Trophoblast cell (in vitro differentiated cells and primary cell): ENCODE measurements around the gene RNF145.

Source experiments
- DNase-seq, 2 donors: peaks; one replicate each; pipeline ENCODE4 v3.0.0-alpha.2; 2016
- H2AFZ ChIP-seq: 2 replicates; pipeline ENCODE4 v1.6.1; 2013; ENCODE audit warnings: low read length, moderate library complexity, mild to moderate bottlenecking; ENCODE audit not compliant: insufficient read depth, poor library complexity
- H2AK5ac ChIP-seq: 2 replicates; pipeline ENCODE4 v1.6.1; 2013; ENCODE audit warnings: mild to moderate bottlenecking, low read length
- H2BK120ac ChIP-seq: 2 replicates; pipeline ENCODE4 v1.6.1; 2013; ENCODE audit warnings: low read length, mild to moderate bottlenecking, moderate library complexity; ENCODE audit not compliant: insufficient read depth, poor library complexity
- H2BK12ac ChIP-seq: 2 replicates; pipeline ENCODE4 v1.6.1; 2013; ENCODE audit warnings: mild to moderate bottlenecking, low read length, moderate library complexity
- H2BK5ac ChIP-seq: 2 replicates; pipeline ENCODE4 v1.6.1; 2013; ENCODE audit warnings: low read length, low read depth, moderate library complexity, mild to moderate bottlenecking; ENCODE audit not compliant: poor library complexity
- H3K14ac ChIP-seq: 2 replicates; pipeline ENCODE4 v1.6.1; 2013; ENCODE audit warnings: mild to moderate bottlenecking, low read length
- H3K18ac ChIP-seq: 2 replicates; pipeline ENCODE4 v1.6.1; 2013; ENCODE audit warnings: mild to moderate bottlenecking, low read length
- H3K23ac ChIP-seq: 2 replicates; pipeline ENCODE4 v1.6.1; 2013; ENCODE audit warnings: low read length
- H3K27ac ChIP-seq: 2 replicates; pipeline ENCODE4 v1.5.1; 2013; ENCODE audit warnings: low read depth, mild to moderate bottlenecking, inconsistent platforms, low read length, moderate library complexity
- H3K27me3 ChIP-seq: 2 replicates; pipeline ENCODE4 v1.6.1; 2013; ENCODE audit warnings: inconsistent platforms, mild to moderate bottlenecking, low read length, moderate library complexity; ENCODE audit not compliant: insufficient read depth
- H3K36me3 ChIP-seq, 2 experiments: 1 replicate in 1 of 2; 2 replicates in 1 of 2; pipeline ENCODE4 v1.6.1; 2013; ENCODE audit warnings: low read length in 2 of 2, mild to moderate bottlenecking in 2 of 2, moderate library complexity in 1 of 2; ENCODE audit not compliant: insufficient read depth in 2 of 2, control insufficient read depth in 1 of 2
- H3K4ac ChIP-seq: 2 replicates; pipeline ENCODE4 v1.6.1; 2013; ENCODE audit warnings: low read depth, mild to moderate bottlenecking, low read length, moderate library complexity
- H3K4me1 ChIP-seq, 2 experiments: 1 replicate in 1 of 2; 2 replicates in 1 of 2; pipeline ENCODE4 v1.6.1; 2013; ENCODE audit warnings: low read length in 2 of 2, mild to moderate bottlenecking in 2 of 2, moderate library complexity in 1 of 2; ENCODE audit not compliant: insufficient read depth in 2 of 2, control insufficient read depth in 1 of 2
- H3K4me2 ChIP-seq: 2 replicates; pipeline ENCODE4 v1.6.1; 2013; ENCODE audit warnings: inconsistent platforms, mild to moderate bottlenecking, low read length, moderate library complexity
- H3K4me3 ChIP-seq: 2 replicates; pipeline ENCODE4 v1.5.1; 2013; ENCODE audit warnings: mild to moderate bottlenecking, low read depth, low read length, inconsistent platforms
- H3K79me1 ChIP-seq: one replicate; pipeline ENCODE4 v1.6.1; 2013; ENCODE audit warnings: low read length
- H3K79me2 ChIP-seq: 2 replicates; pipeline ENCODE4 v1.6.1; 2013; ENCODE audit warnings: low read length, mild to moderate bottlenecking; ENCODE audit not compliant: control insufficient read depth, insufficient read depth, poor library complexity
- H3K9ac ChIP-seq: 2 replicates; pipeline ENCODE4 v1.6.1; 2013; ENCODE audit warnings: mild to moderate bottlenecking, low read length
- H3K9me3 ChIP-seq: 2 replicates; pipeline ENCODE4 v1.6.1; 2013; ENCODE audit warnings: low read depth, mild to moderate bottlenecking, control low read depth, inconsistent platforms, low read length; ENCODE audit not compliant: insufficient read depth
- H4K12ac ChIP-seq: 2 replicates; pipeline ENCODE4 v1.6.1; 2013; ENCODE audit warnings: low read depth, mild to moderate bottlenecking, low read length, moderate library complexity
- H4K8ac ChIP-seq: 2 replicates; pipeline ENCODE4 v1.6.1; 2013; ENCODE audit warnings: low read depth, mild to moderate bottlenecking, low read length, moderate library complexity
- H4K91ac ChIP-seq: one replicate; pipeline ENCODE4 v1.6.1; 2013; ENCODE audit warnings: low read depth, mild to moderate bottlenecking, low read length, moderate library complexity
- WGBS: extraction: QIAGEN DNeasy Blood & Tissue Kit; methylation state at CpG from one replicate; pipeline ENCODE4 v1.1.7; 2013; ENCODE audit warnings: missing lambda C conversion rate; ENCODE audit not compliant: insufficient read length, insufficient coverage; ENCODE audit errors: extremely low coverage; 5-methylcytosine and 5-hydroxymethylcytosine counted together

Gene RNF145

GRCh38 chr5:159208514-159209437 is 577 bp downstream of the RNF145 start:
- DNase-seq: peak; percentile 3 to 33
- Histone ChIP-seq H3K79me1 (peaks cover 13% of the 10 kb centered on the region), H3K14ac (peak overlapping the region; percentile 97), H3K79me2 (peaks cover 8% of the 10 kb centered on the region), H3K27ac (peak overlapping the region; percentile 75), H3K36me3 (no peaks in the 10 kb centered on the region), H3K4me3 (peak overlapping the region; percentile 97), H4K12ac (peak overlapping the region; percentile 77), H2BK120ac (peak overlapping the region; percentile 91), H3K9ac (peak overlapping the region; percentile 84), H4K91ac (peak overlapping the region; percentile 93), H4K8ac (peak overlapping the region; percentile 94), H2BK12ac (no peak overlapping the region), H3K4ac (peak overlapping the region; percentile 88), H3K4me2 (peak overlapping the region; percentile 93), H3K18ac (peak overlapping the region; percentile 98), H3K4me1 (peaks cover 0 to 2% of the 10 kb centered on the region in 2 experiments), H2AFZ (peak overlapping the region; percentile 88), H3K23ac (no peak overlapping the region), H3K9me3 (no peaks in the 10 kb centered on the region), H2AK5ac (no peak overlapping the region), H3K27me3 (no peaks in the 10 kb centered on the region), H2BK5ac (peak overlapping the region; percentile 94)
- no CpG with 5 or more reads among the region's 65 CpGs for WGBS

- Histone ChIP-seq H4K91ac (peak overlapping the region; percentile 69), H2BK5ac (peak overlapping the region; percentile 94), H2BK120ac (peak overlapping the region; percentile 29), H3K9me3 (no peaks in the 10 kb centered on the region), H3K36me3 (no peaks in the 10 kb centered on the region), H4K12ac (no peak overlapping the region), H3K4me1 (peaks cover 0 to 2% of the 10 kb centered on the region in 2 experiments), H2AFZ (peak overlapping the region; percentile 88), H3K79me1 (peaks cover 13% of the 10 kb centered on the region), H2AK5ac (no peak overlapping the region), H3K9ac (peak overlapping the region; percentile 64), H3K23ac (no peak overlapping the region), H3K14ac (peak overlapping the region; percentile 78), H3K4me2 (peak overlapping the region; percentile 93), H4K8ac (peak overlapping the region; percentile 94), H2BK12ac (no peak overlapping the region), H3K27me3 (no peaks in the 10 kb centered on the region), H3K18ac (peak overlapping the region; percentile 63), H3K4me3 (peak overlapping the region; percentile 97), H3K4ac (peak overlapping the region; percentile 55), H3K27ac (peak overlapping the region; percentile 75), H3K79me2 (peaks cover 8% of the 10 kb centered on the region)
- DNase-seq: peak; percentile 86 to 87
- WGBS: no CpG with 5 or more reads among the region's 35 CpGs
Observed at GRCh38 chr5:159207686-159208513, 1.5 kb downstream of the RNF145 start.

GRCh38 chr5:159207222-159207685 is 2.1 kb downstream of the RNF145 start:
- Histone ChIP-seq H3K79me2 (peaks cover 8% of the 10 kb centered on the region), H2BK120ac (no peak overlapping the region), H4K12ac (no peak overlapping the region), H3K9ac (no peak overlapping the region), H3K9me3 (no peaks in the 10 kb centered on the region), H2AK5ac (no peak overlapping the region), H3K4me2 (peak overlapping the region; percentile 93), H3K4ac (peak overlapping the region; percentile 22), H2BK5ac (no peak overlapping the region), H3K36me3 (no peaks in the 10 kb centered on the region), H3K79me1 (peaks cover 13% of the 10 kb centered on the region), H3K27ac (peak overlapping the region; percentile 12), H2AFZ (no peak overlapping the region), H4K91ac (no peak overlapping the region), H3K23ac (no peak overlapping the region), H4K8ac (no peak overlapping the region), H2BK12ac (no peak overlapping the region), H3K14ac (no peak overlapping the region), H3K18ac (no peak overlapping the region), H3K27me3 (no peaks in the 10 kb centered on the region), H3K4me3 (no peak overlapping the region), H3K4me1 (peaks cover 0 to 2% of the 10 kb centered on the region in 2 experiments)
- no CpG with 5 or more reads among the region's 5 CpGs for WGBS
- DNase-seq: no peak

- no peak for DNase-seq
Observed at GRCh38 chr5:159206818-159207217, 2.5 kb downstream of the RNF145 start.

More at GRCh38 chr5:159206818-159207217, 2.5 kb downstream of the RNF145 start:
- no peak overlapping the region for H2BK12ac ChIP-seq
- peaks cover 0 to 2% of the 10 kb centered on the region in 2 experiments for H3K4me1 ChIP-seq
- no CpG with 5 or more reads among the region's 2 CpGs for WGBS
- no peak overlapping the region for H2AK5ac ChIP-seq
- H3K27ac ChIP-seq: no peak overlapping the region
- H2BK120ac ChIP-seq: no peak overlapping the region
- H4K12ac ChIP-seq: no peak overlapping the region
- no peak overlapping the region for H3K4me2 ChIP-seq
- peaks cover 13% of the 10 kb centered on the region for H3K79me1 ChIP-seq
- no peak overlapping the region for H3K18ac ChIP-seq
- no peak overlapping the region for H3K4ac ChIP-seq
- H3K79me2 ChIP-seq: peaks cover 8% of the 10 kb centered on the region
- H3K23ac ChIP-seq: no peak overlapping the region
- H3K9me3 ChIP-seq: no peaks in the 10 kb centered on the region
- no peaks in the 10 kb centered on the region for H3K36me3 ChIP-seq
- H3K14ac ChIP-seq: no peak overlapping the region
- no peak overlapping the region for H4K8ac ChIP-seq
- no peak overlapping the region for H3K9ac ChIP-seq
- H4K91ac ChIP-seq: no peak overlapping the region
- H2AFZ ChIP-seq: no peak overlapping the region
- no peak overlapping the region for H3K4me3 ChIP-seq
- H2BK5ac ChIP-seq: no peak overlapping the region
- no peaks in the 10 kb centered on the region for H3K27me3 ChIP-seq
